GM21717 (cell line): Measurements from ENCODE around the gene ZNF511.

Source experiments
- ATAC-seq: cut with Tn5 transposase; IDR thresholded peaks from one replicate; pipeline ENCODE4 v1.9.1; 2021; ENCODE audit warnings: mild to moderate bottlenecking, moderate library complexity; ENCODE audit not compliant: unreplicated experiment

Gene ZNF511

GRCh38 chr10:133351408-133352318, 42.9 kb downstream of the ZNF511 start:
- ATAC-seq = no peak

- no peak for ATAC-seq
Measured at GRCh38 chr10:133353202-133353959, 44.7 kb downstream of the ZNF511 start.

GRCh38 chr10:133353988-133354605, 45.4 kb downstream of the ZNF511 start:
- ATAC-seq = no peak

GRCh38 chr10:133354672-133355240, 46.0 kb downstream of the ZNF511 start:
- ATAC-seq = no peak

GRCh38 chr10:133355266-133355665, 46.6 kb downstream of the ZNF511 start:
- ATAC-seq = no peak

GRCh38 chr10:133355991-133356390, 47.3 kb downstream of the ZNF511 start:
- ATAC-seq = no peak

GRCh38 chr10:133356549-133357284, 48.0 kb downstream of the ZNF511 start:
- ATAC-seq = peak; percentile 2

- ATAC-seq = peak; percentile 66
Measured at GRCh38 chr10:133357285-133358161, 48.8 kb downstream of the ZNF511 start, which contains the start of gene FUOM. Gene FUOM (minus strand): TSS chr10:133358019. CDS start chr10:133358007, 12 bp downstream.

GRCh38 chr10:133358162-133358924, 49.6 kb downstream of the ZNF511 start:
- ATAC-seq = no peak

- no peak for ATAC-seq
Measured at GRCh38 chr10:133358925-133359310, 50.2 kb downstream of the ZNF511 start.

GRCh38 chr10:133359554-133359971, 50.8 kb downstream of the ZNF511 start:
- no peak for ATAC-seq

GRCh38 chr10:133359972-133360610, 51.4 kb downstream of the ZNF511 start:
- ATAC-seq = no peak

- no peak for ATAC-seq
Measured at GRCh38 chr10:133361227-133361626, 52.5 kb downstream of the ZNF511 start.

- no peak for ATAC-seq
Measured at GRCh38 chr10:133361773-133362441, 53.2 kb downstream of the ZNF511 start.
